ENCODE data around the gene CDH11.

The CDH11 gene

DNA sequence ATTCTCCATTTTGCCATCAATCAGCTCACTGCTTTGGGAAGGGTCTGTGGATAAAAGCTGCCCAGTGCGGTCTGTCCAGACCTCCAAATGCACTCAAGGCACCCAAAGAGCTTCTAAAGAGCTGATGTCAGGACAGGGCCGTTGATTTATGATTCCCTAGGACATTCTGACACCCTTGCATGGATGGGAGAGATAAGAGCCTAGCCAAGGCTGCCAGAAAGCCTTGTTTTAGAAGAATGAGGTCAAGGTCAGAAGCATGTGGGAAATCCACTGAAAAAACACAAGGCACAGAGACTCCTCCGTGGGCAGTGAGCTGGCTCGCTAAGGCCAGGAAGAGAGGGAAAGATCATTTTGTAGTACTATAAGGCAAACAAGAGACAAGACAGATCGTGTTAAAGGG is 214.0 kb downstream of the CDH11 start:
- no peak for DNase-seq (ENCODE audit: low read depth in 3 of 3)

DNA sequence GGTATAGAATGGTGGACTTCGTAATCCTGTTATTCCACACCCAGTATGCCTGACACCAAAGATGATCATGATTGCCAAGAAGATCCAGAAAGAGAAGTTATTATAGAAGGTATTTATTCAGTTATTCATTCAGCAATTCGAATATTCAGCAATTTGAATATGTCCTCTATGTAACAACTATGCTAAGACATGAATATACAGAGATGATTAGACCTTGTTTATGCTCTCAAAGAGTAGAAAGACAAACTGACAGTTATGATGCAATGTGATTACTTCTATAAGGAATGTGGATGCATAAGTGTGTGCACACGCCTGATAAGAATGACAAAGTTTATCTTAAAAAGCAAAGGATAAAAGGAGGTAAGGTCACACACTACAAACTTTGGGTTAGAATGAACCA is 218.1 kb downstream of the CDH11 start:
- no peak for DNase-seq (ENCODE audit: low read depth in 3 of 3)

DNA sequence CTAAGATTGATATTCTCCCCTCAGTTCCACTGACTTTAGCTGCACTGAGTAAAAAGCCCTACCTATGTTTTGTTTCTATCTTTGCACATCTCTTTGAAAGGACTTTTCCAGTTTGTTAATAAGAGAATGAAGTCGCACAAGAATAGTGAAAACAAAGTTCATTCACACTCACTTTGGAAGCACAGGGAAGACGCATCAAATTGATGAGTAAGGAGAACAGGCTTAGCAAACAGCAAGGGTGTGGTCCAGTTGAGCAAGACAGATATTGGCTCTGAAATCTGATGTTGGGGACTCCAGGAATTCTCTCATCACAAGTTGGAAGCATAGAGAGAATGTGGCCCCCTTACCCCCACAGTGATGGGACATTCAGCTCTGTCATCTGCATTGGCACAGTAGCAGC is 221.3 kb downstream of the CDH11 start:
- no peak for DNase-seq (ENCODE audit: low read depth in 3 of 3)

DNA sequence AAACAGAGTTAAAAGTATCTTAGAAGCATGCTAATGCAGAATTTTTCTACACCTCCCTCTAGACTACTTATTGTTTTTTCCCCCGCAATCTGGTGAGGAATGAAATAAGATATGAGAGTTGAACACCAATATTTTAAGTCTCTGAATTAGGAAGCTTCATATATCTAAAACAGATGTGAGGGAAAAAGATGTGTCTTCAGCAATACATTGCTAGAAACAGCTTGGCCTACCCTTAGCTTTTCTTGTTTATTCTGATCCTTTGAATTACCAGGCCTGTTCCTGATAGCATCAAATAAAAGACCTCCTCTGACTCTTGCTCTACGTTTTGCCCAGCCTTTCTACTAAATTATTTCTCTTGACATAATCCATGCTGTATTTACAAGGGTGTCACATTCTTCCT is 221.8 kb downstream of the CDH11 start:
- no peak for DNase-seq (ENCODE audit: low read depth in 3 of 3)

DNA sequence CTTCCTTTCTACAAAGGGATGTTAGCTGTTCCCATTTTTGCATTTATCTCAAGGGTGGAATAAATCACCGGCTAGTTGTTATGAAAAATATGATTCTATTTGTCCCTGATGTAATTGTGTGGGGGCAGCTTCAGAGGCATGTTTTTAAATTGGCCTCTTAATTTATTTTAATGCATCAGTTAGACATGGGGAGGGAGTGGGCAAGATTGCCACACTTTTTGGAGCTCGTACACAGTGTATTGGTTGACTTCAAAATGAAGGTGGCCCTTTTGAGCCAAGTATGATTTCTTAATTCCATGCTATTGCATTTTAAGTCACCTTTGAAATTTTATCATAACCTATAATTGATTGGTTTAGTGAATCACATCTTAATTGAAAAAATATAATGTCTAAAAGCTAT is 223.7 kb downstream of the CDH11 start:
- DNase-seq (ENCODE audit: low read depth in 3 of 3): no peak
